ENCODE data around the gene ANKFY1.

GRCh38 chr17:4272972-4273368, 9.2 kb upstream of the ANKFY1 start:
- TF ChIP-seq CTCF (IDR thresholded peaks at IDR 0.05; ENCODE audit: poor library complexity) (no peak), EZH2 (IDR thresholded peaks at IDR 0.05; ENCODE audit: borderline replicate concordance) (no peak), EZH2phosphoT487 (IDR thresholded peaks at IDR 0.05; ENCODE audit: low read depth, severe bottlenecking, unreplicated experiment) (no peak)

All from hepatocyte (in vitro differentiated cells).